ENCODE data around the gene KLC4.

KLC4 gene

DNA sequence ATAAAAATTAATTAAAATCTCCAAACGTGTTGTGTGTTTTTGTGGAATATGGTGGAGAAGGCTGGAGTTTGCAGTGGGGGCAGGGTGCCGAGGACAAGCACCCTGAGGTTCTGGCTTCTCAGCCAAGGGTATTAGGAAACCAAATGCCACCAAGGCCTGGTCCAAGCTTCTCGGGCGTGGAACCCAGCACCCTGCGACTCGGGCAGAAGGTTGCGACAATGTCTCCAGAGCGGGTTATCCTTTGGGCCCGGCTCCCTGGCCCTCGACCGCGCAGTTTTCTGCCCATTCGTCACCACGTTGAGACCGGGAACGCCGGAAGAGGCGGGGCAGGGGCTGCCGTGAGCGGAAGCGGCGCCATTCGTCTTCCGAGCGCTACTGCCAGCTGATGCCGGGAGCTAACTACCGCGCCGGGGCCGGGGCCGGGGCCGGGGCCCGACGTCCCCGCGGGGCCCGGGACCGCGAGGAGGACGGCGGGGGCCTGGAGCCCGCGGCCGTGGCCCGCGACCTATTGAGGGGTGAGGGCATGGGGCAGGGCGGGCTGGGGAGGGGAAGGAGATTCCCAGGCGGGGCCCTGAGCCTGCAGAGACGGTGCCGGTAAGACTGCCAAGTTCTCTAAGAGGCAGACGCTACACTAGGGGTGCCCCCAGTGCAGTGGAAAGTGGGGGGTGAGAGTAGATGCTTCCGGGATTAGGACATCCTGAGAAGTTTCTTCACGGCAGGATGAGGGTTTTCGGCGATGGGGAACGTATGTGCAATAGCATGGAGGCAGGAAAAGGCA lies 38.0 kb upstream of the KLC4 start, which contains the start of gene RRP36:
Gene RRP36, plus strand, starts transcription at position 354 of the 778 bp plus-strand sequence. Its CDS starts 32 bp downstream, at position 386.
- POLR2A ChIA-PET: interaction anchor here (0.7 kb wide), 2 partner anchors 24 to 92 kb away, joined by 4 to 6 read pairs; partner anchors contain the start of gene CNPY3
- TF ChIP-seq, protein P1, sequence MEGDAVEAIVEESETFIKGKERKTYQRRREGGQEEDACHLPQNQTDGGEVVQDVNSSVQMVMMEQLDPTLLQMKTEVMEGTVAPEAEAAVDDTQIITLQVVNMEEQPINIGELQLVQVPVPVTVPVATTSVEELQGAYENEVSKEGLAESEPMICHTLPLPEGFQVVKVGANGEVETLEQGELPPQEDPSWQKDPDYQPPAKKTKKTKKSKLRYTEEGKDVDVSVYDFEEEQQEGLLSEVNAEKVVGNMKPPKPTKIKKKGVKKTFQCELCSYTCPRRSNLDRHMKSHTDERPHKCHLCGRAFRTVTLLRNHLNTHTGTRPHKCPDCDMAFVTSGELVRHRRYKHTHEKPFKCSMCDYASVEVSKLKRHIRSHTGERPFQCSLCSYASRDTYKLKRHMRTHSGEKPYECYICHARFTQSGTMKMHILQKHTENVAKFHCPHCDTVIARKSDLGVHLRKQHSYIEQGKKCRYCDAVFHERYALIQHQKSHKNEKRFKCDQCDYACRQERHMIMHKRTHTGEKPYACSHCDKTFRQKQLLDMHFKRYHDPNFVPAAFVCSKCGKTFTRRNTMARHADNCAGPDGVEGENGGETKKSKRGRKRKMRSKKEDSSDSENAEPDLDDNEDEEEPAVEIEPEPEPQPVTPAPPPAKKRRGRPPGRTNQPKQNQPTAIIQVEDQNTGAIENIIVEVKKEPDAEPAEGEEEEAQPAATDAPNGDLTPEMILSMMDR (IDR thresholded peaks at IDR 0.05; ENCODE audit: control extremely low read depth, extremely low read depth, low read depth, missing control alignments): no peak
- peak; percentile 87 for DNase-seq (ENCODE audit: extremely low spot score)
- CTCF ChIA-PET: interaction anchor here (1.1 to 1.8 kb wide), 5 partner anchors 10 to 120 kb away, joined by 3 to 6 read pairs (median 4); partner anchors contain the start of genes CUL7 and PPP2R5D

DNA sequence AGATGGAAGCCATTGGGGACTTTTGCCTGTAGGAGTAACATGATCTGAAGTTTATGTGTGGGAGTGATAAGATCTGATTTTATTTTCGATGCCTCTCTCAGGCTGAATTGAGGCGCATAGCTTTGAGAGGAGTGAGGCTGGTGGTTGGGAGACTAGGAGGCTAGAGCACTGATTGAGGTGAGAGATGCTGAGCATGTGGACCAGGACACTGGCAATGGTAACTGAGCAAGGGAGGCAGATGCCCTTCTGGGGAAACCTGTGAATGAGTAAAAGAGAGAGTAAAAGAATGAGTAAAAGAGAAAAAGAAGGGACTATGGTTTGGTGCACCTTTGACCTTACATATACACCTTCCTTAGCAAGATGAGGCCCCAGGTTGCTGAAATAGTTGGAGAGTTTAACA lies 35.0 kb upstream of the KLC4 start:
- TF ChIP-seq, protein P1 (IDR thresholded peaks at IDR 0.05; ENCODE audit: control extremely low read depth, extremely low read depth, low read depth, missing control alignments): no peak
- ChIA-PET POLR2A (interaction anchor here (0.8 kb wide), 1 partner anchor 505 kb away, joined by 3 read pairs; no protein-coding TSS in a partner anchor), CTCF (interaction anchor here (1.1 to 2.5 kb wide), 3 partner anchors 10 to 119 kb away, joined by 4 to 7 read pairs (median 5); partner anchors contain the start of genes KLHDC3 and MEA1)
- DNase-seq (ENCODE audit: extremely low spot score): no peak

GRCh38 chr6:43026365-43026764 lies 33.1 kb upstream of the KLC4 start:
- POLR2A ChIA-PET: no interaction called here
- TF ChIP-seq, protein P1 (IDR thresholded peaks at IDR 0.05; ENCODE audit: control extremely low read depth, extremely low read depth, low read depth, missing control alignments): no peak
- CTCF ChIA-PET: interaction anchor here (1.2 kb wide), 1 partner anchor 14 kb away, joined by 3 read pairs; no protein-coding TSS in a partner anchor

DNA sequence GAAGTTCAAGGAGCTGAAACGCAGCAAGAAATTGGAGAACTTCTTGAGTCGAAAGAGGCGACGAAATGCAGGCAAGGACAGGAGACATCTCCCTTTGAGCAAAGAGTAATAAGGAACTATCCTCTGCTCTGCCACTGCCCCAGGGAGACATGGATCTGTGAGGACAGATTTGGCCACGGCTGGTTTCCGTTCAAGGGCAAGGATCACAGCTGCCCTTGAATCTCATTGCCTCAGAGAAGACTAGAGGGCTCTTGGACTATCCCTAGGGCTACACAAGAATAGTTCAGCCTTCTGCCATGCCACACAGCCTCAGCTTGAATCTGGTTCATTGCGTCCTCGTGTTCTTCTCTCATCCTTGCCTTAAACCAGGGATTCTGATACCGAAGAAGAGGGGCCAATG lies 30.3 kb upstream of the KLC4 start:
- TF ChIP-seq, protein P1 (IDR thresholded peaks at IDR 0.05; ENCODE audit: control extremely low read depth, extremely low read depth, low read depth, missing control alignments): no peak
- ChIA-PET CTCF (interaction anchor here (1.0 kb wide), 1 partner anchor 11 kb away, joined by 3 read pairs; no protein-coding TSS in a partner anchor), POLR2A (no interaction called here)
- DNase-seq (ENCODE audit: extremely low spot score): no peak

More at GRCh38 chr6:43026365-43026764, 33.1 kb upstream of the KLC4 start:
- DNase-seq (ENCODE audit: extremely low spot score): no peak

GRCh38 chr6:43032326-43032725 lies 27.1 kb upstream of the KLC4 start:
- POLR2A ChIA-PET: no interaction called here
- TF ChIP-seq, protein P1 (IDR thresholded peaks at IDR 0.05; ENCODE audit: control extremely low read depth, extremely low read depth, low read depth, missing control alignments): no peak
- no peak for DNase-seq (ENCODE audit: extremely low spot score)
- CTCF ChIA-PET: no interaction called here

GRCh38 chr6:43033496-43034189 lies 25.8 kb upstream of the KLC4 start:
- DNase-seq (ENCODE audit: extremely low spot score): no peak
- ChIA-PET CTCF (interaction anchor here (1.0 to 1.4 kb wide), 3 partner anchors 26 to 138 kb away, joined by 3 read pairs; partner anchors contain the start of genes KLC4 and MRPL2), POLR2A (interaction anchor here (1.6 kb wide), 1 partner anchor 19 kb away, joined by 10 read pairs; the partner anchor contains the start of gene KLHDC3)
- TF ChIP-seq, protein P1 (IDR thresholded peaks at IDR 0.05; ENCODE audit: control extremely low read depth, extremely low read depth, low read depth, missing control alignments): no peak
